ENCODE measurements around the gene MAML3.

DNA sequence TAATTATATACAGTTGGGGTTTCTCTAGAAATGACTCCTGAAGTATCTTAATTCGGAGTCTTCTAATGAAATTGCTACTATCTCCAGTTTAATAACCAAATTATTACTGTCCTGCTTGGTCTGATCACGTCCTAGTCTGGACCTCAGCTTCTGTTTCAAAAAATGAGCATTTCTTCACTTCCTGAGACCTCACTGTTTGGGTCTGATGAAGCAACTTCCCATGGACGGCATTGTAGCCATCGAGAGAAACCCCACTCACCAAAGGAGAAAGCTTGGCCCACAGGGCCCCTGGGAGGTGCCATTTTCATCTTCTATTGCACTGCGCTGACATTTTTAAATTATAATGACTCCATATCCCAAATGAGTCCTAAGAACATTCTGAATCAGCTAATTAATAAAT, 310.3 kb downstream of the MAML3 start:
- TF ChIP-seq, protein P1, sequence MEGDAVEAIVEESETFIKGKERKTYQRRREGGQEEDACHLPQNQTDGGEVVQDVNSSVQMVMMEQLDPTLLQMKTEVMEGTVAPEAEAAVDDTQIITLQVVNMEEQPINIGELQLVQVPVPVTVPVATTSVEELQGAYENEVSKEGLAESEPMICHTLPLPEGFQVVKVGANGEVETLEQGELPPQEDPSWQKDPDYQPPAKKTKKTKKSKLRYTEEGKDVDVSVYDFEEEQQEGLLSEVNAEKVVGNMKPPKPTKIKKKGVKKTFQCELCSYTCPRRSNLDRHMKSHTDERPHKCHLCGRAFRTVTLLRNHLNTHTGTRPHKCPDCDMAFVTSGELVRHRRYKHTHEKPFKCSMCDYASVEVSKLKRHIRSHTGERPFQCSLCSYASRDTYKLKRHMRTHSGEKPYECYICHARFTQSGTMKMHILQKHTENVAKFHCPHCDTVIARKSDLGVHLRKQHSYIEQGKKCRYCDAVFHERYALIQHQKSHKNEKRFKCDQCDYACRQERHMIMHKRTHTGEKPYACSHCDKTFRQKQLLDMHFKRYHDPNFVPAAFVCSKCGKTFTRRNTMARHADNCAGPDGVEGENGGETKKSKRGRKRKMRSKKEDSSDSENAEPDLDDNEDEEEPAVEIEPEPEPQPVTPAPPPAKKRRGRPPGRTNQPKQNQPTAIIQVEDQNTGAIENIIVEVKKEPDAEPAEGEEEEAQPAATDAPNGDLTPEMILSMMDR (IDR thresholded peaks at IDR 0.05; ENCODE audit: low read depth, low read length, poor library complexity, severe bottlenecking): no peak
- no peak for TF ChIP-seq EZH2phosphoT487 (IDR thresholded peaks at IDR 0.05; ENCODE audit: borderline replicate concordance, low read length)

Data from DOHH2 (cell line).